Neural cell (in vitro differentiated cells): ENCODE measurements around the gene NR2C2. TPM values are rescaled to one million over a fixed set of nuclear protein-coding genes. Genes with fewer than 3 reads are reported as not detected.

ENCODE experiments used
- H2AFZ ChIP-seq: fragments of 200-600, 300-800 bp; sonication (generic), shearing (Covaris generic); 2 replicates; pipeline ENCODE4 v1.6.0; 2014; ENCODE audit warnings: low read depth, mild to moderate bottlenecking, antibody characterized with exemption, low read length, moderate library complexity
- H3F3A ChIP-seq: fragments of 200-600 bp; shearing (Covaris generic); 2 replicates; pipeline ENCODE4 v1.6.1; 2016; ENCODE audit warnings: mild to moderate bottlenecking, moderate library complexity, mixed read lengths, antibody characterized with exemption, low read length; ENCODE audit not compliant: insufficient read depth, poor library complexity, severe bottlenecking
- H3K27ac ChIP-seq: fragments of 200-600, 300-800 bp; sonication (generic), shearing (Covaris generic); 2 replicates; pipeline ENCODE4 v1.5.1; 2014; ENCODE audit warnings: mild to moderate bottlenecking, low read length, moderate library complexity
- H3K27me3 ChIP-seq: fragments of 300-800, 200-600 bp; sonication (generic), shearing (Covaris generic); 2 replicates; pipeline ENCODE4 v1.6.0; 2014; ENCODE audit warnings: mild to moderate bottlenecking, low read depth, low read length, moderate library complexity; ENCODE audit not compliant: insufficient read depth
- H3K36me3 ChIP-seq: fragments of 300-800, 200-600 bp; sonication (generic), shearing (Covaris generic); 2 replicates; pipeline ENCODE4 v1.5.1; 2014; ENCODE audit warnings: mild to moderate bottlenecking, antibody characterized with exemption, low read length, moderate library complexity; ENCODE audit not compliant: insufficient read depth
- H3K4me2 ChIP-seq: fragments of 300-800, 200-600 bp; sonication (generic), shearing (Covaris generic); 2 replicates; pipeline ENCODE4 v1.6.0; 2014; ENCODE audit warnings: mild to moderate bottlenecking, low read length
- H3K4me3 ChIP-seq: fragments of 300-800, 200-600 bp; sonication (generic), shearing (Covaris generic); 2 replicates; pipeline ENCODE4 v1.5.1; 2014; ENCODE audit warnings: mild to moderate bottlenecking, low read length, moderate library complexity
- H3K79me2 ChIP-seq: fragments of 200-600 bp; shearing (Covaris generic); replicated peaks from 2 replicates; pipeline ENCODE4 v1.6.0; 2014; ENCODE audit warnings: mild to moderate bottlenecking, low read length, moderate library complexity; ENCODE audit not compliant: insufficient read depth
- H3K9ac ChIP-seq: fragments of 300-800, 200-600 bp; sonication (generic), shearing (Covaris generic); 2 replicates; pipeline ENCODE4 v1.6.1; 2016; ENCODE audit warnings: mild to moderate bottlenecking, low read length, mixed read lengths
- H3K9me2 ChIP-seq: fragments of 200-600 bp; shearing (Covaris generic); 2 replicates; pipeline ENCODE4 v1.6.1; 2016; ENCODE audit warnings: mild to moderate bottlenecking, low read length, mixed read lengths; ENCODE audit not compliant: insufficient read depth
- H3K9me3 ChIP-seq: fragments of 200-600, 300-800 bp; sonication (generic), shearing (Covaris generic); 2 replicates; pipeline ENCODE4 v1.6.1; 2016; ENCODE audit warnings: mild to moderate bottlenecking, mixed run types, low read length, moderate library complexity, mixed read lengths
- H4K20me1 ChIP-seq: fragments of 200-600 bp; shearing (Covaris generic); 2 replicates; pipeline ENCODE4 v1.6.1; 2016; ENCODE audit warnings: mild to moderate bottlenecking, mixed run types; ENCODE audit not compliant: insufficient read depth
- CTCF ChIP-seq: fragments of 450-650 bp; IDR thresholded peaks from 2 replicates; pipeline ENCODE4 v1.5.1; 2014; ENCODE audit warnings: antibody characterized with exemption, mild to moderate bottlenecking, moderate library complexity; ENCODE audit not compliant: poor library complexity, severe bottlenecking
- EP300 ChIP-seq: fragments of 450-650 bp; conservative IDR thresholded peaks from 2 replicates; pipeline ENCODE4 v1.6.1; 2014; ENCODE audit warnings: antibody characterized with exemption, mild to moderate bottlenecking, moderate library complexity; ENCODE audit not compliant: poor library complexity, severe bottlenecking
- EZH2 ChIP-seq: fragments of 200-600, 300-800 bp; shearing (Covaris generic), sonication (generic); IDR thresholded peaks from 2 replicates; pipeline ENCODE4 v1.6.1; 2014; ENCODE audit warnings: antibody characterized with exemption, low read length, borderline replicate concordance, mild to moderate bottlenecking; ENCODE audit not compliant: insufficient read depth, poor library complexity, severe bottlenecking
- MXI1 ChIP-seq: fragments of 450-650 bp; conservative IDR thresholded peaks from 2 replicates; pipeline ENCODE4 v1.6.1; 2014; ENCODE audit warnings: antibody characterized with exemption, mild to moderate bottlenecking; ENCODE audit not compliant: poor library complexity, severe bottlenecking
- POLR2AphosphoS5 ChIP-seq: IDR thresholded peaks from 2 replicates; pipeline ENCODE4 v1.6.1; 2012
- RAD21 ChIP-seq: fragments of 450-650 bp; conservative IDR thresholded peaks from 2 replicates; pipeline ENCODE4 v1.6.1; 2014; ENCODE audit warnings: antibody characterized with exemption, mild to moderate bottlenecking, moderate library complexity
- REST ChIP-seq: IDR thresholded peaks from 2 replicates; pipeline ENCODE4 v1.6.1; 2012; ENCODE audit warnings: borderline replicate concordance
- SMC3 ChIP-seq: fragments of 450-650 bp; conservative IDR thresholded peaks from 2 replicates; pipeline ENCODE4 v1.6.1; 2014; ENCODE audit warnings: antibody characterized with exemption, mild to moderate bottlenecking, moderate library complexity; ENCODE audit not compliant: poor library complexity
- TAF1 ChIP-seq: IDR thresholded peaks from 2 replicates; pipeline ENCODE4 v1.6.1; 2012; ENCODE audit warnings: low read depth
- polyA plus RNA-seq: library from polyadenylated mRNA; depleted of rRNA; stranded (reverse); fragments of >200 nt; gene quantifications from 2 replicates; pipeline ENCODE4 v1.2.3, GENCODE V29; 2014

The NR2C2 gene
- polyA plus RNA-seq, 1 donor from 2014 or later, result 37.5 TPM

- no peaks in the 10 kb centered on the region for H3K79me2 ChIP-seq
- no peaks in the 10 kb centered on the region for H3K27me3 ChIP-seq
These were observed 33.2 kb upstream of the NR2C2 start for GRCh38 chr3:14913926-14914778.

GRCh38 chr3:14914779-14915117 lies 32.6 kb upstream of the NR2C2 start:
- Histone ChIP-seq H3K9me2 (no peaks in the 10 kb centered on the region), H3K9me3 (no peaks in the 10 kb centered on the region), H3K4me2 (no peak overlapping the region), H3K9ac (no peak overlapping the region), H3F3A (no peaks in the 10 kb centered on the region), H4K20me1 (no peaks in the 10 kb centered on the region), H3K27me3 (no peaks in the 10 kb centered on the region), H3K27ac (no peak overlapping the region), H3K79me2 (no peaks in the 10 kb centered on the region), H3K36me3 (no peaks in the 10 kb centered on the region), H3K4me3 (no peak overlapping the region), H2AFZ (no peak overlapping the region)
- TF ChIP-seq CTCF, result no peak
- no peak for TF ChIP-seq EZH2
- TF ChIP-seq EP300, result no peak
- TF ChIP-seq SMC3, result no peak

More at GRCh38 chr3:14913926-14914778, 33.2 kb upstream of the NR2C2 start:
- no peak overlapping the region for H3K4me3 ChIP-seq
- no peak overlapping the region for H2AFZ ChIP-seq
- H3K4me2 ChIP-seq, result no peak overlapping the region
- no peaks in the 10 kb centered on the region for H3K9me2 ChIP-seq
- no peak overlapping the region for H3K9ac ChIP-seq
- TF ChIP-seq CTCF, result peak; percentile 31
- TF ChIP-seq SMC3, result peak; percentile 35
- TF ChIP-seq RAD21, result peak; percentile 20
- TF ChIP-seq EP300, result no peak
- TF ChIP-seq EZH2, result no peak
- no peak for TF ChIP-seq POLR2AphosphoS5
- no peak for TF ChIP-seq MXI1
- TF ChIP-seq REST, result no peak
- no peak for TF ChIP-seq TAF1
- no peak overlapping the region for H3K27ac ChIP-seq
- no peaks in the 10 kb centered on the region for H4K20me1 ChIP-seq
- H3F3A ChIP-seq, result no peaks in the 10 kb centered on the region
- H3K9me3 ChIP-seq, result no peaks in the 10 kb centered on the region
- no peaks in the 10 kb centered on the region for H3K36me3 ChIP-seq
